HEK293T (cell line): ENCODE data around the gene ATP10A.

Experiments
- CTBP1 ChIP-seq: fragments of 450-650 bp; IDR thresholded peaks from 2 replicates; pipeline ENCODE4 v1.6.1; 2016; ENCODE audit warnings: borderline replicate concordance
- ELF4 ChIP-seq: fragments of 450-650 bp; IDR thresholded peaks from 2 replicates; pipeline ENCODE4 v1.6.1; 2017; ENCODE audit warnings: antibody characterized with exemption
- FOXK2 ChIP-seq: fragments of 450-650 bp; IDR thresholded peaks from 2 replicates; pipeline ENCODE4 v1.6.1; 2016; ENCODE audit warnings: mild to moderate bottlenecking
- FOXM1 ChIP-seq: fragments of 450-650 bp; IDR thresholded peaks from 2 replicates; pipeline ENCODE4 v1.6.1; 2017; ENCODE audit warnings: mild to moderate bottlenecking, borderline replicate concordance
- NFRKB ChIP-seq: fragments of 450-650 bp; IDR thresholded peaks from 2 replicates; pipeline ENCODE4 v1.6.1; 2016; ENCODE audit warnings: mild to moderate bottlenecking, moderate library complexity
- SP1 ChIP-seq: fragments of 450-650 bp; IDR thresholded peaks from 2 replicates; pipeline ENCODE4 v1.6.1; 2017
- TARDBP ChIP-seq: fragments of 450-650 bp; IDR thresholded peaks from 2 replicates; pipeline ENCODE4 v1.6.1; 2016
- TF ChIP-seq, protein P1 (sequence below): fragments of 450-650 bp; IDR thresholded peaks from 2 replicates; pipeline ENCODE4 v1.6.1; 2016

- no peak for TF ChIP-seq ELF4
- TF ChIP-seq, protein P1, sequence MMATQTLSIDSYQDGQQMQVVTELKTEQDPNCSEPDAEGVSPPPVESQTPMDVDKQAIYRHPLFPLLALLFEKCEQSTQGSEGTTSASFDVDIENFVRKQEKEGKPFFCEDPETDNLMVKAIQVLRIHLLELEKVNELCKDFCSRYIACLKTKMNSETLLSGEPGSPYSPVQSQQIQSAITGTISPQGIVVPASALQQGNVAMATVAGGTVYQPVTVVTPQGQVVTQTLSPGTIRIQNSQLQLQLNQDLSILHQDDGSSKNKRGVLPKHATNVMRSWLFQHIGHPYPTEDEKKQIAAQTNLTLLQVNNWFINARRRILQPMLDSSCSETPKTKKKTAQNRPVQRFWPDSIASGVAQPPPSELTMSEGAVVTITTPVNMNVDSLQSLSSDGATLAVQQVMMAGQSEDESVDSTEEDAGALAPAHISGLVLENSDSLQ, result no peak
- TF ChIP-seq NFRKB, result no peak
- TF ChIP-seq SP1, result no peak
- no peak for TF ChIP-seq FOXM1
- TF ChIP-seq CTBP1, result no peak
- TF ChIP-seq TARDBP, result no peak
- TF ChIP-seq FOXK2, result no peak
Measured at GRCh38 chr15:25795061-25795460, 68.1 kb downstream of the ATP10A start.
